ENCODE measurements around the gene TLN1.

DNA sequence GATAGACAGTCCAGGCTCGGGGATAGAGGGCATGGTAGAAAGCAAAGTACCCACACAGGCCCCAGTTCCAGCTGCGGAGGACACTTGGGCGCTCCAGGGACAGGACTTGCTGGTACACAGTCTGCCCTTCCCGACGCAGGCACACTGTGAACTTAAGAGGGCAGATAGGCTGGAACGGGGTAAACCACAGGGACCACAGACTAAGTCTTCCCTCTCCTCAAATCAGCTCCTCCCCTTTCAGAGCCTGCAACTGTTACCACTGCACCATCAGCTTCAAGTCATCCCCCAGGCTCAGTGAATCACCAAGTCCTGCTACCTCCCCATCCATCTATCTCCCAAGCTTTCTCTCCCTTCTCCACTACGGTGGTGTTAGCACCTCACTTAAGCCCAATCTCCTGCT is 9.7 kb upstream of the TLN1 start:
- TF ChIP-seq BCL11A (tag by site-specific recombination; IDR thresholded peaks at IDR 0.05; ENCODE audit: low read depth) (no peak), SP3 (tag by site-specific recombination; IDR thresholded peaks at IDR 0.05) (no peak), ZNF354C (tag by site-specific recombination; IDR thresholded peaks at IDR 0.05; ENCODE audit: borderline replicate concordance, low read depth) (no peak), ZFP41 (tag by site-specific recombination; IDR thresholded peaks at IDR 0.05; ENCODE audit: borderline replicate concordance) (no peak), REPIN1 (tag by site-specific recombination; IDR thresholded peaks at IDR 0.05; ENCODE audit: low read depth) (no peak)
- TF ChIP-seq, protein P1, sequence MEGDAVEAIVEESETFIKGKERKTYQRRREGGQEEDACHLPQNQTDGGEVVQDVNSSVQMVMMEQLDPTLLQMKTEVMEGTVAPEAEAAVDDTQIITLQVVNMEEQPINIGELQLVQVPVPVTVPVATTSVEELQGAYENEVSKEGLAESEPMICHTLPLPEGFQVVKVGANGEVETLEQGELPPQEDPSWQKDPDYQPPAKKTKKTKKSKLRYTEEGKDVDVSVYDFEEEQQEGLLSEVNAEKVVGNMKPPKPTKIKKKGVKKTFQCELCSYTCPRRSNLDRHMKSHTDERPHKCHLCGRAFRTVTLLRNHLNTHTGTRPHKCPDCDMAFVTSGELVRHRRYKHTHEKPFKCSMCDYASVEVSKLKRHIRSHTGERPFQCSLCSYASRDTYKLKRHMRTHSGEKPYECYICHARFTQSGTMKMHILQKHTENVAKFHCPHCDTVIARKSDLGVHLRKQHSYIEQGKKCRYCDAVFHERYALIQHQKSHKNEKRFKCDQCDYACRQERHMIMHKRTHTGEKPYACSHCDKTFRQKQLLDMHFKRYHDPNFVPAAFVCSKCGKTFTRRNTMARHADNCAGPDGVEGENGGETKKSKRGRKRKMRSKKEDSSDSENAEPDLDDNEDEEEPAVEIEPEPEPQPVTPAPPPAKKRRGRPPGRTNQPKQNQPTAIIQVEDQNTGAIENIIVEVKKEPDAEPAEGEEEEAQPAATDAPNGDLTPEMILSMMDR (tag by site-specific recombination; IDR thresholded peaks at IDR 0.05), result no peak
- TF ChIP-seq, protein P2, sequence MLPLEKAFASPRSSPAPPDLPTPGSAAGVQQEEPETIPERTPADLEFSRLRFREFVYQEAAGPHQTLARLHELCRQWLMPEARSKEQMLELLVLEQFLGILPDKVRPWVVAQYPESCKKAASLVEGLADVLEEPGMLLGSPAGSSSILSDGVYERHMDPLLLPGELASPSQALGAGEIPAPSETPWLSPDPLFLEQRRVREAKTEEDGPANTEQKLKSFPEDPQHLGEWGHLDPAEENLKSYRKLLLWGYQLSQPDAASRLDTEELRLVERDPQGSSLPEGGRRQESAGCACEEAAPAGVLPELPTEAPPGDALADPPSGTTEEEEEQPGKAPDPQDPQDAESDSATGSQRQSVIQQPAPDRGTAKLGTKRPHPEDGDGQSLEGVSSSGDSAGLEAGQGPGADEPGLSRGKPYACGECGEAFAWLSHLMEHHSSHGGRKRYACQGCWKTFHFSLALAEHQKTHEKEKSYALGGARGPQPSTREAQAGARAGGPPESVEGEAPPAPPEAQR (tag by site-specific recombination; IDR thresholded peaks at IDR 0.05), result no peak
- TF ChIP-seq, protein P3, sequence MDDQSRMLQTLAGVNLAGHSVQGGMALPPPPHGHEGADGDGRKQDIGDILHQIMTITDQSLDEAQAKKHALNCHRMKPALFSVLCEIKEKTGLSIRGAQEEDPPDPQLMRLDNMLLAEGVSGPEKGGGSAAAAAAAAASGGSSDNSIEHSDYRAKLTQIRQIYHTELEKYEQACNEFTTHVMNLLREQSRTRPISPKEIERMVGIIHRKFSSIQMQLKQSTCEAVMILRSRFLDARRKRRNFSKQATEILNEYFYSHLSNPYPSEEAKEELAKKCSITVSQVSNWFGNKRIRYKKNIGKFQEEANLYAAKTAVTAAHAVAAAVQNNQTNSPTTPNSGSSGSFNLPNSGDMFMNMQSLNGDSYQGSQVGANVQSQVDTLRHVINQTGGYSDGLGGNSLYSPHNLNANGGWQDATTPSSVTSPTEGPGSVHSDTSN (CRISPR knock-in tag; IDR thresholded peaks at IDR 0.05), result no peak
